Kidney (tissue), 14 donors: ENCODE measurements around the gene EMC7. TPM values are rescaled to one million over a fixed set of nuclear protein-coding genes. Genes with fewer than 3 reads are reported as not detected.

Experiments
- DNase-seq, 5 donors: peaks; one replicate each; pipeline ENCODE4 v3.0.0-alpha.2; 2013 to 2020
- FAIRE-seq: peaks from 2 replicates; lab custom pipeline; 2012; peaks lifted over from hg19 to GRCh38; lab: Jason Lieb, UNC
- H3K27ac ChIP-seq, 2 donors: one replicate each; pipeline ENCODE4 v1.7.0; 2013; ENCODE audit warnings: low read depth in 2 of 2, low read length in 2 of 2, inconsistent platforms in 1 of 2
- H3K27me3 ChIP-seq: one replicate; pipeline ENCODE4 v1.7.1; 2013; ENCODE audit warnings: low read length, inconsistent platforms; ENCODE audit not compliant: control insufficient read depth, insufficient read depth
- H3K36me3 ChIP-seq, 3 donors: one replicate each; pipeline versions ENCODE4 v1.7.0 to v1.7.1; 2013; ENCODE audit warnings: low read length in 3 of 3, control low read depth in 1 of 3, inconsistent platforms in 1 of 3; ENCODE audit not compliant: insufficient read depth in 3 of 3, control insufficient read depth in 2 of 3
- H3K4me1 ChIP-seq, 3 donors: one replicate each; pipeline versions ENCODE4 v1.7.0 to v1.7.1; 2013; ENCODE audit warnings: low read length in 3 of 3, inconsistent platforms in 1 of 3, low read depth in 1 of 3; ENCODE audit not compliant: control insufficient read depth in 2 of 3, insufficient read depth in 2 of 3
- H3K4me3 ChIP-seq, 3 donors: one replicate each; pipeline versions ENCODE4 v1.7.0 to v1.8.1; 2013; ENCODE audit warnings: low read length in 3 of 3, control low read depth in 1 of 3, inconsistent platforms in 1 of 3
- H3K9ac ChIP-seq, 3 donors: one replicate each; pipeline versions ENCODE4 v1.7.0 to v1.7.1; 2013; ENCODE audit warnings: low read length in 3 of 3, control low read depth in 1 of 3, inconsistent platforms in 1 of 3
- H3K9me3 ChIP-seq, 3 donors: one replicate each; pipeline versions ENCODE4 v1.7.0 to v1.7.1; 2013; ENCODE audit warnings: low read length in 3 of 3, control low read depth in 1 of 3, inconsistent platforms in 1 of 3; ENCODE audit not compliant: control insufficient read depth in 2 of 3, insufficient read depth in 1 of 3
- intact Hi-C: fragments of 100-400 bp; cut with DNase I; formaldehyde crosslinking; loops from one replicate; pipeline ENCODE4 v1.11.1; 2022
- polyA plus RNA-seq: library from polyadenylated mRNA; stranded (reverse); fragments of 350-450 nt; fragmentation: Illumina TruSeq; extraction: RNeasy Lipid Tissue Mini Kit (QIAGEN cat#74804); gene quantifications from one replicate; pipeline ENCODE4 v1.2.3, GENCODE V29; 2014; ENCODE audit warnings: low read depth, low replicate concordance; ENCODE audit not compliant: insufficient read depth
- total RNA-seq: library from RNA; stranded (reverse); fragmentation: NEBNext Ultra II Directional; extraction: Animal tissue kit (Norgen Biotek cat#: 25700); gene quantifications from one replicate; pipeline ENCODE4 v1.2.1, GENCODE V29; 2021
- TF ChIP-seq, protein P1 (sequence below): IDR thresholded peaks from 3 replicates; pipeline ENCODE4 v1.5.1; 2012; ENCODE audit warnings: mild to moderate bottlenecking, moderate library complexity, borderline replicate concordance; ENCODE audit not compliant: insufficient read depth; ENCODE audit errors: extremely low read depth
- donor health status: control.
- donor health status: control.
- donor health status: control.
- donor health status: control.
- donor health status: control.
- donor health status: DM: yes; HTN: yes; CAD: no.
- donor health status: Normal renal cell carcinoma (clear cell type).

Gene EMC7
- total and polyA plus RNA-seq, 2 donors from 2014 or later: 73.1 to 125 TPM

DNA sequence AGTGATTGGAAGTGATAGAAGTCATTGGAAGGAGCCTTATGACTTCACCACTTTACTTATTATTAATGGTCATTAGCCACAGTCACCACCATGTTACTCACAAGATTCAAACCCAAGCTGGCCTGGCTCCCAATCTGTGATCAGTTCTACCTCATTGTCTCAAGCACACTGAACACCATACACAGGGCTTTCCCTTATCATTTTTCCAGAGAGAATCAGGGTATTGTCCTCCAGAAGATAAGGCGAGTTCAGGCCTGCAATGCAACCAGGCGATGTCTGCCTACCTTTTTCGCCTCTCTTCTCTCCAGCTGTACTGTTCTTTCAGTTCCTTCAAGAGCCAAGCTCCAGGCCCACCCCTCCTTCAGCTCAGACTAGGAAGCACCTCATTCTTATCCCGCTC lies 24.9 kb downstream of the EMC7 start:
- TF ChIP-seq, protein P1, sequence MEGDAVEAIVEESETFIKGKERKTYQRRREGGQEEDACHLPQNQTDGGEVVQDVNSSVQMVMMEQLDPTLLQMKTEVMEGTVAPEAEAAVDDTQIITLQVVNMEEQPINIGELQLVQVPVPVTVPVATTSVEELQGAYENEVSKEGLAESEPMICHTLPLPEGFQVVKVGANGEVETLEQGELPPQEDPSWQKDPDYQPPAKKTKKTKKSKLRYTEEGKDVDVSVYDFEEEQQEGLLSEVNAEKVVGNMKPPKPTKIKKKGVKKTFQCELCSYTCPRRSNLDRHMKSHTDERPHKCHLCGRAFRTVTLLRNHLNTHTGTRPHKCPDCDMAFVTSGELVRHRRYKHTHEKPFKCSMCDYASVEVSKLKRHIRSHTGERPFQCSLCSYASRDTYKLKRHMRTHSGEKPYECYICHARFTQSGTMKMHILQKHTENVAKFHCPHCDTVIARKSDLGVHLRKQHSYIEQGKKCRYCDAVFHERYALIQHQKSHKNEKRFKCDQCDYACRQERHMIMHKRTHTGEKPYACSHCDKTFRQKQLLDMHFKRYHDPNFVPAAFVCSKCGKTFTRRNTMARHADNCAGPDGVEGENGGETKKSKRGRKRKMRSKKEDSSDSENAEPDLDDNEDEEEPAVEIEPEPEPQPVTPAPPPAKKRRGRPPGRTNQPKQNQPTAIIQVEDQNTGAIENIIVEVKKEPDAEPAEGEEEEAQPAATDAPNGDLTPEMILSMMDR: no peak
- Histone ChIP-seq H3K4me1 (no peaks in the 10 kb centered on the region), H3K9ac (no peak overlapping the region), H3K27me3 (no peaks in the 10 kb centered on the region), H3K36me3 (no peaks in the 10 kb centered on the region), H3K9me3 (no peaks in the 10 kb centered on the region), H3K27ac (no peak overlapping the region), H3K4me3 (no peak overlapping the region)
- DNase-seq (no peak), FAIRE-seq (no peak)
- intact Hi-C loops: no loop called here

DNA sequence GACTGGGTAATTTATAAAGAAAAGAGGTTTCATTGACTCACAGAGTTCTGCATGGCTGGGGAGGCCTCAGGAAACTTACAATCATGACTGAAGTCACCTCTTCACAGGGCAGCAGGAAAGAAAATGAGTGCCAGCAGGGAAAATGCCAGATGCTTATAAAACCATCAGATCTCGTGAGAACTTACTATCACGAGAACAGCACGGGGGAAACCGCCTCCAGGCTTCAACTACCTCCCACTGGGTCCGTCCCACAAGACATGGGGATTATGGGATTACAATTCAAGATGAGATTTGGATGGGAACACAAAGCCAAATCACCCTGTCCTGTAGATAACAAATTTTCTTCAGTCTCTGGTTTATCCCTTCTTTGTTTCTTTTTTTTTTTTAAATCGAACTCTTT lies 31.7 kb downstream of the EMC7 start:
- no peaks in the 10 kb centered on the region for H3K36me3 ChIP-seq
- H3K4me1 ChIP-seq: no peaks in the 10 kb centered on the region
- H3K27ac ChIP-seq: no peak overlapping the region
- no peak overlapping the region for H3K4me3 ChIP-seq
- FAIRE-seq (no peak), DNase-seq (no peak)
- no peak overlapping the region for H3K9ac ChIP-seq
- intact Hi-C loops: no loop called here
- no peaks in the 10 kb centered on the region for H3K9me3 ChIP-seq
- TF ChIP-seq, protein P1: no peak
- no peaks in the 10 kb centered on the region for H3K27me3 ChIP-seq

DNA sequence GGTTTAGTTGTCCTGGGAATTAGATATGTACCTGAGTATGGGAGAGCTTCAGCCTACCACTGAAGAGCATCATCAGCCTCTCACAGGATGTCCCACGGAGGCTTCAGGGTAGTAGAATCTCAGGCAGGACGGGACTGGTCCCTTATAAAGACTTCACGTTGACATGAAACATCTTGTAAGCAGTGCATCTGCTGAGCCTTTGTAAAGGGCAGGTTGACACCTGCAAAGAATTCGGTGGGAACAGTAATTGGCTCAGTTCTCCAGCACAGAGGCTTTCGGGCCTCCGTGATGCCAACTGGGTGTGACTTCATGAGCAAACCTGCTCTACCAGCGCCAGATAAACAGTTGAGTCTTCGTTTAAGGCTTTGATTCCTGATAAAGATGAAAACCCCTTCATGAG lies 35.7 kb downstream of the EMC7 start:
- DNase-seq (no peak), FAIRE-seq (no peak)
- no peak overlapping the region for H3K4me3 ChIP-seq
- TF ChIP-seq, protein P1: no peak
- H3K27ac ChIP-seq: no peak overlapping the region
- H3K9ac ChIP-seq: no peak overlapping the region
- H3K36me3 ChIP-seq: no peaks in the 10 kb centered on the region
- intact Hi-C loops: loop anchor here (10.0 kb wide), 1 partner anchor 149 kb away; the partner anchor contains the start of gene KATNBL1
- no peaks in the 10 kb centered on the region for H3K27me3 ChIP-seq
- no peaks in the 10 kb centered on the region for H3K9me3 ChIP-seq
- no peaks in the 10 kb centered on the region for H3K4me1 ChIP-seq

DNA sequence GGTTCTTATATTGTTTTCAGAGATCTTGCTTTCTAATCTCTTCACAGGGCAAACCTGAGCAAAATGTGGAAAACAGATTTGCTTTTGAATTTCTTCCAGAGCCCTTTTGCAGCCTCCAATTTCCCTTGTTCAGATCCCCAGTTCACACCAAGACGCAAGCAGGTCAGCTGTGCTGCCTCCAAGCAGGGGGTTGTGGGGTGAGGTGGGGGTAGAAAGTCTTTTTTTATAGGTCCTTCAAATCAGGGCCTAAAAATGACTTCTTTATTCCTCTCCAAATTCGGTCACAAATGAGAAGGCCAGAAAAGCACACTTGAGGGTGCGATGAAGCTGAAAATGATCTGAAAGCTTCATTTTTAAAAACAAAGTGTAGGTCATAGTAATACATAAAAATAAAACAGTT lies 36.4 kb downstream of the EMC7 start:
- H3K27ac ChIP-seq: no peak overlapping the region
- FAIRE-seq (no peak), DNase-seq (no peak)
- no peaks in the 10 kb centered on the region for H3K36me3 ChIP-seq
- no peaks in the 10 kb centered on the region for H3K27me3 ChIP-seq
- intact Hi-C loops: loop anchor here (10.0 kb wide), 1 partner anchor 150 kb away; the partner anchor contains the start of gene KATNBL1
- H3K4me1 ChIP-seq: no peaks in the 10 kb centered on the region
- H3K9me3 ChIP-seq: no peaks in the 10 kb centered on the region
- TF ChIP-seq, protein P1: no peak
- H3K4me3 ChIP-seq: no peak overlapping the region
- H3K9ac ChIP-seq: no peak overlapping the region
